ENCODE data around the gene HOXC13.

The HOXC13 gene

DNA sequence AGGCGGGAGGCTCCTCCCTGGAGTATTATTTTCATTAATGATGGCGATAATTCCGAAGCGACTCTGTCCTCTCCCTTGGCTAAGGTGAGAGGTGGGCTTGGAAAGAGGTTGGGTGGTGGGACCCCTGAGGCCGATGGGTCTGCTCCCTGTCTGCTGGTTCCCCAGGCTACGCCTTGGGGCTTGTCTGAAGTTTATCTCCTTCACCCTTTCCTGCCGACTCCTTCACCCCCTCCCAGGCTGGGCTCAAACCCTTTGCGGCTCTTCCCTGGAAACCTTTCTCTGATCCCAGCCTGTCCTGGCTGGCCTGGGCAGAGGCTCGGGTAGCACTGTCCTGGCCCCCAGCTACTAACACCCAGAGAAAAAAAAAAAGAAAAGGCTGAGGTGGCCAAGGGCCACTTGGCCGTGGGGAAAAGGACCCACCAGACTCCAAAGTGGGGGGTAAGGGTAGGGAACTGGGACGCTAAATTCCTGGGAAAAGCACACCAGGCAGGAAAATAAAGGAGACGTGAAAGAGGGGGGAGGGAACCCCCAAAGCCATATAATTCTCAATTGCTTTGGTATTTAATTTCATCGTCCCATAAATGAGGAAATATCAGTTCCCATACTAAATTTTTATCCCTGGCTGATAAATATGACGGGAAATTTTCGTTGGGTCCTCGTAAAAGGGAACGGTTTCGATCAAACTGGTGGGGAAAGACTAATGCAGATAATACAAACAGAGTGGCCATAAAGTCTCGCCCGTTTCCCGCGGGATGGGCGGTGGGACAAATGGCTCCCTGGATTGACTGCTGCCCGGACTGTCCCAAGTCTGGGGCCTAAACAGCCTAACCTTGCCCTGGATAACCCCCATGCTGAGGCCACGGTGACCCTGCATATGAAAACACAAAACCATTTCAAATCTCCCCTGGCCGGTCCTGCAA, 44.3 kb downstream of the HOXC13 start:
- no peak for DNase-seq (ENCODE audit: low read depth, low spot score)

DNA sequence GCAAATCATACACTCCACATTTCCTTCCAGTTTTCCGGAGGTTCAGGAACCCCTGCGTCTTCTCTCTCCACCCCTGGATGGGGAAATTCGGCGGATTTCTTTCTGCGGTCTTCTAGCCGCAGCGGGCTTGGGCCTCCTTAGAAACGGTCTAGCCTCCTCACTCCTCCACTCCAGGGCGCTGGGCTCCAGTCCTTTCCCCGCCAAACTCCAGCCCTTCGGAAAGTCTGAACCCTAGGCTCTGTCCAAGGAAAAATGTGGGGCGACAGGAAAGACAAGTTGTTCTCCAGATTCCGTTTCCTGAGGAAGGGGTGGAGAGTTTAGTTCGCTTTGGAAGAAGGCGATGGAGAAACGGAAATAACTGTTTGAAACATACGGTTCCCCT, 44.9 kb downstream of the HOXC13 start:
- no peak for DNase-seq (ENCODE audit: low read depth, low spot score)

DNA sequence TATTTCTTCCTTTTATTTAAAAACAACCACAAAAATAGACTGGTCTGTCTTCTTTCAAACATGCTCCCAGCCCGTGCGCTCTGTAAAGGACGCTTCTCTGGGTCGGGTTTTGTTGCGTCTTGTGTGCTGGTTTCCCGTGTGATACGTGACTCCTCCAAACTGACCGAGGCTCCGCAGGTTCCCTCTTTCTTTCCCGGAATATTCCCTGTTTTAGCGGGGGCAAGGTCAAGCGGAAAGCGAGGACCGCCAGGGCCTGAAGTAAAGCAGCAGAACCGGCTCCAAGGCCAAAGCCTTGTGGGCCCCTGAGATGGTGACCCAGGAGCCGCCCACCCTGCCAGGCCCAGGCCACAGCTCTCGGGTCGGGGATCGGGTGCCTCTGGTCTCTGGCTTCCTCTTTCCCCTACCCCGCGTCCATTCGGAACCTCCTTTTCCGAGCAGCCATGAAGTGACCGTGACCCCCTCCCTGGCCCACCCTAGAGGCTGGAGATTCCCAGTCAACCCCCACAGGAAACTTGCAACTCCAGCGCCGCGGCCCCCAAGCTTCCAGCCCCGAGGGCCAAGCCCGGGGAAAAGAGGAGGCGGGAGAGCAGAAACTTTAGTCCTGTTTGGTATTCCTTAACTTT, 45.4 kb downstream of the HOXC13 start:
- no peak for DNase-seq (ENCODE audit: low read depth, low spot score)

DNA sequence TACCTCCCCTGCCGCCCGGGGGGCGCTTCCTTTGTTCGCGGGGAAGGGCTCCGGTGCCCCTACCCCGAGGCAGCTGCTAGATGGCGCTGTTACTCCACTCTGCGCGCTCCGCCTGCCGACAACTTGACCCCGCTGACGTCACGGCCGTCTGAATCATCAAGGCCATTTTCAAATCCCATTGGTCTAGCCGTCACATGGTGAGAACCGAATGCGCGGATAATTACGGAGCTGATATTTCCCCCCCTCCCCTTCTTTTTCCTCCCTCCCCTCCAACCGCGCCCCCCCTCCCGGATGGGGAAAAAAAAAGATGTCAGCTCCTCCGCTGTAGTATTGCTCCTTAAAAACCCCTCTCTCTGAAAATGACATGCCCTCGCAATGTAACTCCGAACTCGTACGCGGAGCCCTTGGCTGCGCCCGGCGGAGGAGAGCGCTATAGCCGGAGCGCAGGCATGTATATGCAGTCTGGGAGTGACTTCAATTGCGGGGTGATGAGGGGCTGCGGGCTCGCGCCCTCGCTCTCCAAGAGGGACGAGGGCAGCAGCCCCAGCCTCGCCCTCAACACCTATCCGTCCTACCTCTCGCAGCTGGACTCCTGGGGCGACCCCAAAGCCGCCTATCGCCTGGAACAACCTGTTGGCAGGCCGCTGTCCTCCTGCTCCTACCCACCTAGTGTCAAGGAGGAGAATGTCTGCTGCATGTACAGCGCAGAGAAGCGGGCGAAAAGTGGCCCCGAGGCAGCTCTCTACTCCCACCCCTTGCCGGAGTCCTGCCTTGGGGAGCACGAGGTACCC, 46.5 kb downstream of the HOXC13 start, which contains the start of gene HOXC10:
Gene HOXC10, plus strand, starts transcription at position 246 of the 791 bp plus-strand sequence. Its CDS starts 114 bp downstream, at position 360.
- no peak for DNase-seq (ENCODE audit: low read depth, low spot score)

DNA sequence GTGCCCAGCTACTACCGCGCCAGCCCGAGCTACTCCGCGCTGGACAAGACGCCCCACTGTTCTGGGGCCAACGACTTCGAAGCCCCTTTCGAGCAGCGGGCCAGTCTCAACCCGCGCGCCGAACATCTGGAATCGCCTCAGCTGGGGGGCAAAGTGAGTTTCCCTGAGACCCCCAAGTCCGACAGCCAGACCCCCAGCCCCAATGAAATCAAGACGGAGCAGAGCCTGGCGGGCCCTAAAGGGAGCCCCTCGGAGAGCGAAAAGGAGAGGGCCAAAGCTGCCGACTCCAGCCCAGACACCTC, 47.0 kb downstream of the HOXC13 start:
- no peak for DNase-seq (ENCODE audit: low read depth, low spot score)

DNA sequence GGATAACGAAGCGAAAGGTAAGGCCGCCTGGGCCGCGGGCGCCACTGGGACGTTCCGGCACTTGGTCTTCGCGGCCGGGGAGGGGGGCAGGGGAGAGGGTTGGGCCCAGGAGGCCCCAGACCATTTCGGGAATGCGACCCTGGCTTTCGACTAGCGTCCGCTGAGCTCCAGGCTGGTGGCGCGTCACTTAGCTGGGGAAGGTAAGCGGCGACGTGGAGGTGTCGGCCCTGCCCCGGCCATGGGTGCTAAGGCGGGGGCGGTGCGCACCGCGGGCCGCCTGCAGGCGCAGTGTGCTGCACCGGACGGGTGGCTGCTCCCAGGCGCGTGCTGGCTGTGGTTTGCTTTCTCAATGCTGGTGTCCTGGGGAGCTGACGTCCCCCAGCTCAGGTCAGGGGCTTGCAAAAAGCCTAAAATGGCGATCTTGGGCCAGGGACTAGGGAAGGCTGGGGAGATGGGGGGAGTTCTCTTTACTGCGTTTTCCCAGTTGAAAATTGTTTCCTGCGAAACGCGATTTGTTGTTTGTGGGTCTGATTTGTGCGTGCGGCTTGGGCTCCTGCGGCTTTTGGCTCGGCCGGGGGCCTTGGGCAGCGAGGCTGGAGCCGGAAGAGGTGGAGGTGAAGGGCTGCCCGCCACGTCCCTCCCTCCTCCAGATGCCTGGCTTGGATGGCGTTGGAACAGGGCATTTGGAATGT, 47.5 kb downstream of the HOXC13 start:
- DNase-seq (ENCODE audit: low read depth, low spot score), result no peak

DNA sequence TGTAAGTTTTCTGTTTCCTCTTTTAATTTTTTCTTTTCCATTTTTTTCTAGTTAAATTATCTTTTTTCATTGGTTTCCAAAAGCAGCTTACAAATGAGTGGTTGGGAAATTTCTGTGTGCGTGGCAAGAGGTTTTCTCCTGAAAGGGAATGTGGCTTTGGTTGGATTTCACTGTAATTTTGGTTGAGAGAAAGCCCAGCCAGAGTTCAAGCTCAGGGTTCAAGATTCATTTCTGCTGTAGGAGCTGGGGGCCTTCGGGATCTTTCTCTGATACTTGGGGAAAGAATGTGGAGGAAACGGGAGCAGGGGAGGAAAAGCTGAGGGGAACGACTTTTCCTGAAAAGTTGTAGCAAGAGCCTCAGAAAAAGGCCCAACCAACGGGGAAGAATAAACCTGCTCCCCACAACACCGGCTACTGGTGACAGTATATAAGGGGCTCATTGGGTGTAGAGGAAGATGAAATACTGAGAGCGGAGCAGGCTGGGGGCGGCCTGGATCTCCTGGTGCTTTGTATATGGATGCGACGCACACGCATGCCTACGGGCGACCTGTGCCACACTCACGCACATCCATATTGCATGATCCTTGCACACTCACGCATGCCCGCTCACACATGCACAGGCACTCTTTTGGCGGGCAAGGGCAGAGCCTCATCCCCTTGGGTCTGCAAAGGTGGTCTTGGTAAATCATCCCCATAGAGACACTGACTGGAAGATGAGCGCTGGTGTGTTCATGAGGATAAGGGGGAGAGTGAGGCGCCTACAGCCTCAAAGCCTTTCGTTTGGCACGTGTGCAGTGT, 48.3 kb downstream of the HOXC13 start:
- no peak for DNase-seq (ENCODE audit: low read depth, low spot score)

DNA sequence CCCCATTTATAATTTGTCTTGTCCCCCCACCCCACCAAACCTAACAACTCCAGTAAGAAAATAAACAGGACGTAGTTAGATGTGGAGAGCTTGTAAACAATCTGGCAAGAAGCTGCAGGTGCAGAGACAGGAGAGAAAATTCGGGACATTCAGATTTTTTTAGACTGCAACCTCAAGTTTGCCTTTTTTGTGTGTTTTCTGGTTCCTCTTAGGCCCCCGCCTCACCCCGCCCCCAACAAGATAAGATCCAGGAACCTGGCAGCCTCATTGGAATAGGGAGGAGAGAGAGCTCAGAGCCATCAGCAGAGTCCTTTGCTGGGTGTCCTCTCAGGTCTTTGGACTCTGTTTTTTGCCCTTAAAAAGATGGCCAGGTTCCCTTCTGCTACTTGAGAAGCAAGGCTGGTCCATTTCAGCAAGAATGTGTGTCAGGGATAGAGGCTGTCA, 49.2 kb downstream of the HOXC13 start:
- no peak for DNase-seq (ENCODE audit: low read depth, low spot score)

DNA sequence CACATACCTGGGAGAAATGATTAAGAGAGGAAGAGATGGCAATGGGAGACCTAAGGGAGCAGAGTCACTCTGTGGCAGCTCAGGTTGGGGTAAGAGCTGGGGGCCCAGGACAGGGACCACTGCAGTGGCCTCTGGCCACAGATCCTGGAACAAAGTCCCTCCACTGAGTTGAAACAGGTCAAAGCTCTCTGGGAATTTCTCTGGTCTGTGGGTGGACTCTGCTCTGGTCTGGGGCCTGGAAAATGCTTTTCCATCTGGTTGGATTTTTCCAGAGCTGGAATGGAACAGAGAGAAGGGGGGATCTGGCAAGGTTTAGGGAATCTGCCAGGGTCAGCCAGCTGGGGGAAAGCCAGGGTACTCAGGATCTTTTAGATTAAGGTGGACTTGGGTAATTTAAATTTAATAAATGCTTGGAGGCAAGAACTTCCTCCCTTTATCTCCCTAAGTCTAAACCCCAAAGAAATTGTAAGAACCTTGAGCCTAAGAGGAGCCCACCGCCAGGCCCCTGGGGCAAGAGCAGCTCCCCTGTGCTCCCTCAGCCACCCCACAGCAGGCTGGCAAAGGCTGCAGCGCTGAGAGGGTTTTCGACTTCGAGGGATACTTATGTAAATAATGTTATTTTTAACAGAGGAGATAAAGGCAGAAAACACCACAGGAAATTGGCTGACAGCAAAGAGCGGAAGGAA, 50.1 kb downstream of the HOXC13 start:
- no peak for DNase-seq (ENCODE audit: low read depth, low spot score)

DNA sequence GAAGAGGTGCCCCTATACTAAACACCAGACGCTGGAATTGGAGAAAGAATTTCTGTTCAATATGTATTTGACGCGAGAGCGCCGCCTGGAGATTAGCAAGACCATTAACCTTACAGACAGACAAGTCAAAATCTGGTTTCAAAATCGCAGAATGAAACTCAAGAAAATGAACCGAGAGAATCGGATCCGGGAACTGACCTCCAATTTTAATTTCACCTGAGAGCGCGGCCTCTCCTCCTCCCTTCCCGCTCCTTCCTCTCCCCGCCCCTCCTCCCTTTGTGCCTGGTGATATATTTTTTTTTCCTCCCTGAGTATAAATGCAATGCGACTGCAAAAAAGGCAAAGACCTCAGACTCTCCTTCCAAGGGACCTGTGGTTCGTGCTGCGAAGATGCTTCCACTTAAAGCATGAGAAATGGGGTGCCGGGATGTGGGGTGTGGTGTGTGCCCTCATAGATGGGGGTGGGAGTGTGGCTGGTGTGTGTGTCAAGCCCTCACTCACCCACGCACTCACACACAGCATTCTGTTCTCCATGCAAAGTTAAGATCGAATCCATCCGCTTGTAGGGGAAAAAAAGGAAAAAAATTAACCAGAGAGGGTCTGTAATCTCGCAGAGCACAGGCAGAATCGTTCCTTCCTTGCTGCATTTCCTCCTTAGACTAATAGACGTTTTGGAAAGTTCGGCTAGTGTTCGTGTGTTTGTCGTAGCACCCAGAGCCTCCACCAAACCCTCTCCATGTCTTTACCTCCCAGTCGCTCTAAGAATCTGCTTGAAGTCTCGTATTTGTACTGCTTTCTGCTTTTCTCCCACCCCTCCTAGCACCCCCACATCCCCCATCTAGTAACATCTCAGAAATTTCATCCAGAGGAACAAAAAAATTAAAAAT, 50.8 kb downstream of the HOXC13 start:
- no peak for DNase-seq (ENCODE audit: low read depth, low spot score)

DNA sequence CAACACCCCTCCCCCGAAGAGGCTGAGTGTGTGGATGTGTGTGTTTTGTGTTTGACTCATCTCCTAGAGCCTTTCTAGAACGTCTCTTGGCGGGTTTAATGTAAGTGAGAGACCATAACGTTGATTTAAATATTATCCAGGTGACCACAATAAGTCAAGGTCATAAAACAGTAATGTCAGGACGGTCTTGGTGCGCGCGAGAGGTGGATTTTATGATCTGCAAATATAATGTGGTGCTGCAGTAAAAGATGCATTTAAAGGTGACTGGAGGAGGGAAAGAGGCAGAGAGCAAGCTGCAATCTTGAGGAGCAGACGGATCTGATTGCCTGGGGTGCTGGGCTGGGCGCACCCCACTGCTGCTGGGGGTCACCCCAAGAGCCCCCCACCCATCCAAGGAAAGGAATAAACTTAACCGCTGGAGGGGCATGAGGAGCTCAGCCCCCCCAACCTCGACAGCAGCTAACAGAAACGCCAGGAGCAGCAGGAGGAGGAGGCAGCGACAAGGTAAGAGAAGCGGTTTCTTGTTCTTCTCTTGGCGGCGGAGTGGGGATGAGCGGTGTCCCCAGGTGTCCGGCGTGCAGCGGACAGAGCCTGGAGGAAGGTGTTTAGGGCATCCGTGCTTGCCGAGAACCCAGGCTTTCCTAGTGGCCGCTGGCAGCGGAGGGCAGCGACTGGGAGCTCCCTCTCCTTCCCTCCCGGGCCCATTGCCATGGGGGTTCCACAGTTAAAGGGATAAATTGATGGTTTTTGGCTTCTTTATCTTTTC, 51.9 kb downstream of the HOXC13 start:
- DNase-seq (ENCODE audit: low read depth, low spot score), result no peak

DNA sequence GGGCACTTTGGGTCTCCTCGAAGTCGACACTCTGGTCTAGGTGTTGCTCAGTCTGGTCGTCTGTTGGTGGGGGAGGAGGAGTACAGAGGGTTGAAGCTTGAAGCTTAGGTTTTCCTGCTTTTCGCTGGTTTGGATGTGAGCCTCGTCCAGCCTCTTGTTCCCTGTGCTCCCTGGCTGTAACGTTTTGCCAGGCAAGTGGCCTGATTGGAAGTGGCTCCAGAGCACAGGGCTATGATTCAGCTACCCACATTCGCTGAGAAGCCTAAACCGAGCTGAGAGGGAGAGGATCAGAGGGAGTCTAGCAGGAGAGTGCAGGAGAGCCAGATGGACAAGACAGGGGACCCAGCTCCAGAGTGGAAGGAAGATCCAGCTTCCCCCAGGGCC, 52.4 kb downstream of the HOXC13 start:
- no peak for DNase-seq (ENCODE audit: low read depth, low spot score)

DNA sequence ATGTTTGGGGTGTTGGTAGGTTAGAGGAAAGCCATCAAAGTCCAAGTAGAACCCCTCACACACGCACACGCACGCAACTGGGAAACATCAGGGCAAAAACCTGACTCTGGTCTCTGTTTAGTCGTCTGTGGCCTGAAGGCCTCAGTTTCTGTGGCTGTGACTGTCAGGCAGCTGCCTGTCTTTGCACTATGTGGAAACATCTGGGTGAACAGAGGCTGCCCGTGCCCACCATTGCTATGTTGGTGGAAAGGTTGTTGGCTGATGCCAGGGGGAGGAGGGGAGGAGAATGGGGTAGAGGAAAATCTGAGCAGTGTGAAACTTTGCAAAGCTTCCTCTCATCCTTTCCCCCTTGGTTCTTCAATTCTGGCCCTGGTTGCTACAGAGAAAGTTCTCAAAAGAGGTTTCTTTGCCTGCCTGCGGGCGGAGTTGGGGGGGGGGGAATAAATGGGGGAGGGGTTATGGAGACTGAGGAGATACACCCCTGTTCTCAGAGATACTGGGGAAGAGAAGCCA, 53.8 kb downstream of the HOXC13 start:
- no peak for DNase-seq (ENCODE audit: low read depth, low spot score)

DNA sequence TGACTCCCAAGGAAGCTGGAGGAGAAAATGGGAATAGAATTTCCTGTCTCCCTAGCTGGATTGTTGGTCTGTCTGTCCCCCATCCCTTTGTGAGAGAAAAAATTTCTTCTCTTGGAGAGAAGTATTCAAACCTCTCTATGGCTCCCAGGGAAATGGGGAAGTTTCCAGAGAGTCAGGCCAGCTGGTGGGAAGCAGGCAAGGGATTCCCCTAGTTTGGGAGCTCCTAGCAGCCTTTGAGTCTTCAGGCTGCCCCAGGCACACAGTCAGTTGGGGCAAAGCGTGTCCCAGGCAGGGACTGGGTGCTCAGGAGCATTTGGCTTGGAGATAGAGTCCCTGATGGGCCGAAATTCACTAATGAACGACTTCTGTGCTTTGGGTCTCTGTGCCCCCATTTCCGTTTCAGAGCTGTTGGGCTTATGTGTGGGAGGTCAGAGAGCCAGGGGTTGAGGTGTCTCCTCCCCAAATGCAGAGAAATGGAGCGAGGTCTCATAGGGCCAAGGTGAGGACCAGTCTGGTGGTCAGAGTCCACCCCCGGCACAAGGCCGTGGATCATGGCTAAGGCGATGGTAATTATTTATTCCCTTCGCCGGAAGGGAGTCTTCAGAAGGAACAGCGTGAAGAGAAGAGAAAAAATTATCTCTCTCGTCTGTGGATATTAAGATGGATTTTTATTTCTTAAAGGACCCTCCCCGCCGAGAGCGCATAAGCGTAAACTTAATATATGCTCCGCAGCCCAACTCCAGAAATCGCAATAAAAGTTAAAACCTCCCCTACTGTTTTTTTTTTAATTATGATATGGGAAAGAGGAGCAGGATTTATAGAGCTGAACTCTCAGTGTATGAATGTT, 54.8 kb downstream of the HOXC13 start:
- no peak for DNase-seq (ENCODE audit: low read depth, low spot score)

DNA sequence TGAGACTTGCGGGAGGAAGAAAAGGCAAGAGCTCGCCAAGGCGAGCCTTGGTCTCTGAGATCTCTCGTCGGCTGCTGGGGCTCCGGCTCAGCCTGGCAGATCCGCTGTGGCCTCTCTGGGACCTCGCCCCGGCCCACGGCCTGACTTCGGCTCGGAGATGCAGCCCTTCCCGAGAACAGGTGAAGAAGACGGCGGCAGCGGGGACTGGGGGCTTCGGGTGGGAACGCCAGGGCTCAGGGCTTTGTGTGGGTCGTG, 55.3 kb downstream of the HOXC13 start:
- no peak for DNase-seq (ENCODE audit: low read depth, low spot score)

DNA sequence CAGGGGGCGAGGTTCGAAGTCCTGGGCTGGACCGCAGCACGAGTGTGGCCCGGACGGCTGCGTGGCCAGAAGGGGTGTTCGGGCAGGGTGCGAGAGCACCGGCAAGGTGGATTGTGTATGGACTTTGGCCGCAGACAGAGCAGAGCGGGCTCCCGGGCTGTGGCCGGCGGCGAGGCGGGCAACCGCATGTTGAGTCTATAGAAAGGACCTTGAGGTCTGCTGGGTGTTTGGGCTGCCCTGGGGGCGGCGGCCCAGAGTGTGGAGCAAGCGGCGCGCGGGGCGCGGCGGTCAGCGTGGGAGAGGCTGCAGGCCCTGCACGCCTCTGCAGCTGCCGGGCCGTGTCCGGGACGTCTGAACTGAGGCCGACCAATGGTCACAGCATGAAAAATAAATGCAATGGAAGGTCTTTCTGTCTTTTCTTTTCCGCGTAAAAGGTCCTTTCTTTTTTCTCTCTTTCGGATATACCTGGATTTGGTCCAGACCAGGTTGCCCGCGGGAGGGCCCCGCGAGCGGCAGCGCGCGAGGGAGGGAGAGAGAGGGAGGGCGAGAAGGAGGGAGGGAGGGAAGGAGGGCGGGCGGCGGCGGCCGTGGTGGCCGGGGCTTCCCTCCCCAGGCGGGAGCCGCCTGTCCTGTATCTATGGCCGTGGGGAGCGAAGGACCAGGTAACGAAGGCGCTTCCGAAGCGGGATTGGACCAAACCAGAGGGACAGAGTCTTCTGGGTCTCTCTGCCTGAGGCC, 55.8 kb downstream of the HOXC13 start:
- DNase-seq (ENCODE audit: low read depth, low spot score), result no peak

DNA sequence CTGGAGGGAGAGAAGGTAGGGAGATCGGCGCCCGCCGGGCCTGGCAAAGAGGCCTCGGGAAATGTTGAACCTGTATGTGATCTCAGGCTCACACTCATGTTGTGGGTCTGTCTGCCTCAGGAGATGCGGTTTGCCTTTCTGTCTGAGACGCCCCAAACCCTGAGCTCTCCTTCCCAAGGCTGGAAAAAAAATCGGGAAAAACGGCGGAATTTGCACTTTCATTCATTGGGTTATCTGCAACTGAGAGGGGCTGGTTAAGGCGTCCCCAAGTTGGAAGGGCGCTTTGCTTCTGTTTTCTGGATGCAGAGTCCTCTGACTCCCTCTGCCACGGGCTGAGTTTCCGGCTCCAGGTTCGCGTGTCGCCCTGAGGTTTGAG, 56.4 kb downstream of the HOXC13 start:
- no peak for DNase-seq (ENCODE audit: low read depth, low spot score)

Measured in smooth muscle cell of the brain vasculature (primary cell).